ENCODE results near the gene TOB1. TPM values are rescaled to one million over a fixed set of nuclear protein-coding genes. Genes with fewer than 3 reads are reported as not detected.

TOB1 gene
- polyA plus RNA-seq, 1 donor = 112 TPM

GRCh38 chr17:50818921-50819657 lies 47.1 kb downstream of the TOB1 start:
- H3K4me3 ChIP-seq (ENCODE audit: low read length) = no peak overlapping the region
- H3K4me1 ChIP-seq (ENCODE audit: control insufficient read depth, insufficient read depth, low read length) = no peaks in the 10 kb centered on the region
- H3K27me3 ChIP-seq (ENCODE audit: control insufficient read depth, insufficient read depth, low read length) = no peaks in the 10 kb centered on the region
- WGBS (ENCODE audit: insufficient coverage, low lambda C conversion rate) = 71% methylated on average over 4 of the region's 6 CpGs
- H3K36me3 ChIP-seq (ENCODE audit: control insufficient read depth, insufficient read depth, low read length) = no peaks in the 10 kb centered on the region
- no peak overlapping the region for H3K27ac ChIP-seq (ENCODE audit: low read length)
- no peaks in the 10 kb centered on the region for H3K9me3 ChIP-seq (ENCODE audit: control insufficient read depth, low read depth, low read length)
- DNase-seq = no peak

GRCh38 chr17:50818261-50818660 lies 47.9 kb downstream of the TOB1 start:
- Histone ChIP-seq H3K4me3 (ENCODE audit: low read length) (no peak overlapping the region), H3K27me3 (ENCODE audit: control insufficient read depth, insufficient read depth, low read length) (no peaks in the 10 kb centered on the region), H3K36me3 (ENCODE audit: control insufficient read depth, insufficient read depth, low read length) (no peaks in the 10 kb centered on the region), H3K4me1 (ENCODE audit: control insufficient read depth, insufficient read depth, low read length) (no peaks in the 10 kb centered on the region), H3K27ac (ENCODE audit: low read length) (no peak overlapping the region), H3K9me3 (ENCODE audit: control insufficient read depth, low read depth, low read length) (no peaks in the 10 kb centered on the region)
- no peak for DNase-seq
- no CpG with 5 or more reads among the region's 4 CpGs for WGBS (ENCODE audit: insufficient coverage, low lambda C conversion rate)

DNA sequence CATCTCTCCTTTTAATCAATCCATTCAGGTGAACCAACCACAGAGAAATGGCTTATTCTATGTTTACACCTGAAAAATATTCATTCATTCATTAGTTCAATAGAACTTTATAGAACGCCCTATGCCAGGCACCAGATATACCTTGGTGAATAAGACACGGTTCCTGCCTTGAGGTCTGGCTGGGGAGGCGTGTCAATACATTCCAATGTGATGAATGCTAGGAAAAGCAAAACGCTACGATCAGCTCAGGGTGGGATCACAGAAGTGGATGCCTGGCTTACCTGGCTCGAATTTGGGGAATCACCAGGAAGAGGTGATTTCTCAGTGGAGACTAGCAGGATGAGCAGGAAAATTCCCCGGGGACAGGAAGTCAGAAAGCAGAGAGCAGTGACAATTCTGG lies 48.3 kb downstream of the TOB1 start:
- Histone ChIP-seq H3K27ac (ENCODE audit: low read length) (no peak overlapping the region), H3K4me1 (ENCODE audit: control insufficient read depth, insufficient read depth, low read length) (no peaks in the 10 kb centered on the region), H3K9me3 (ENCODE audit: control insufficient read depth, low read depth, low read length) (no peaks in the 10 kb centered on the region), H3K4me3 (ENCODE audit: low read length) (no peak overlapping the region), H3K27me3 (ENCODE audit: control insufficient read depth, insufficient read depth, low read length) (no peaks in the 10 kb centered on the region), H3K36me3 (ENCODE audit: control insufficient read depth, insufficient read depth, low read length) (no peaks in the 10 kb centered on the region)
- DNase-seq = no peak
- no CpG with 5 or more reads among the region's 7 CpGs for WGBS (ENCODE audit: insufficient coverage, low lambda C conversion rate)

DNA sequence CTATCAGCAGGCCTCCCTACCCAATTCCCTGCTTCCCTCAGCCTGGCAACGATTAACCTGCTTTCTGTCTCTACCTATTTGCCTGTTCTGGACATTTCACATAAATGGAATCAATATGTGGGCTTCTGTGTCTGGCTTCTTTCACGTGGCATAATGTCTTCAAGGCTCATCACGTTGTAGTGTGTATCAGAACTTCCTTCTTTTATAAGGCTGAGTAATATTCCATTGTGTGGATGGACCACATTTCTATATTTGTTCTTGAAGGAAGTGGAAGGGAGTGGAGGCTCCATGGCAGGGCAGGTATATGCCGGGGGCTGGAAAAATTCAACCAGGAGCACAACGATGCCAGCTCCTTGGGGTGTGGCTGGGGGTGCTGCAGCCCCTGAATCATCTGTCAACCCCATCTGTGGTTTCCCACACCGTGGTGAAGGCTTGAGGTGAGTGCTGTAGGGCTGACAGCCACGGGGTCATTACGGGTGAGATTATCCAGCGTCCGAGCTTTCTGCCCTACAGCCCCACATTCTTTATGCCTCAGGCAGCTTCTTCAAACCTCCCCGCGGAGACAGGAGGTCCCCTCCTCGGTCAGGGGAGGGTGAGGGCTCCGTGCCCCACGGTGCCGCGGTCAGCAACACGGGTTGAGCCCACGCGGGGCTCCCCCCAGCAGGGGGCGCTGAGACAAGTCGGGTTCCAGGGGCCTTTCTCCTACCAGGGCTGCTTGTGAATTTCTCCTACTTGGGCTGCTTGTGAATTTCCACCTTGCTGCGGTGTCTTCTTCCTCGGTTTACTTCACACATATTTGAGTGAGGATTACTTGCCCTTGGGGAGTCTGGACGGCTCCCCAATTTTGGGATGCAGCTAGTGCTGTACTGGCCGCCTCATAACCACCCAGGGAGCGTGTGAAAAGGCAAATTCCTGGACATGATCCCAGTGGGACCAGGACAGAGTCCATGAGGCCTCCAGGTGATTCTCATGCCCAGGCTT lies 49.1 kb downstream of the TOB1 start:
- H3K27ac ChIP-seq (ENCODE audit: low read length) = no peak overlapping the region
- peak in 1 of 2 donors; percentile 22 for DNase-seq
- no peaks in the 10 kb centered on the region for H3K36me3 ChIP-seq (ENCODE audit: control insufficient read depth, insufficient read depth, low read length)
- no CpG with 5 or more reads among the region's 27 CpGs for WGBS (ENCODE audit: insufficient coverage, low lambda C conversion rate)
- H3K4me1 ChIP-seq (ENCODE audit: control insufficient read depth, insufficient read depth, low read length) = no peaks in the 10 kb centered on the region
- no peaks in the 10 kb centered on the region for H3K9me3 ChIP-seq (ENCODE audit: control insufficient read depth, low read depth, low read length)
- H3K4me3 ChIP-seq (ENCODE audit: low read length) = no peak overlapping the region
- H3K27me3 ChIP-seq (ENCODE audit: control insufficient read depth, insufficient read depth, low read length) = no peaks in the 10 kb centered on the region

GRCh38 chr17:50816271-50816670 lies 49.9 kb downstream of the TOB1 start:
- WGBS (ENCODE audit: insufficient coverage, low lambda C conversion rate) = no CpG with 5 or more reads among the region's 5 CpGs
- no peak for DNase-seq

DNA sequence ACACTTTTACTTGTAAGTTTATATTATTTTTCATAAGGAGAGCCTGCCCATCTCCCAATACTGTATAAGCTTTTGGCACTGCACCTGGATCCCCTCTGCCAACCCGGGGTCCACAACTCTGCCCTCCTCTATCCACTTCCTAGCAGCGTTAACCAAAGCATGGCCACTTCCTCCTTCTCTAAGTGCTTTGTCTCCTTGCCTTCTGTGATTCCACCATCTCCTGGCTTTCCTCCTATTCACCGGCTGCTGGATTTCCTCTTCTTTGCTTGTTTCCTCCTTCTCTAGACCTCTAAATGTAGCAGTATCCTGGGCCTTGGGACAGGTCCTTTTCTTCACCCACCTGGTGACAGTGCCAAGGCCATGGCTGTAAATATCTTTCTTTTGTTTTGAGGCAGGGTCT lies 50.8 kb downstream of the TOB1 start:
- Histone ChIP-seq H3K27ac (ENCODE audit: low read length) (no peak overlapping the region), H3K4me3 (ENCODE audit: low read length) (no peak overlapping the region), H3K4me1 (ENCODE audit: control insufficient read depth, insufficient read depth, low read length) (no peaks in the 10 kb centered on the region), H3K9me3 (ENCODE audit: control insufficient read depth, low read depth, low read length) (no peaks in the 10 kb centered on the region), H3K36me3 (ENCODE audit: control insufficient read depth, insufficient read depth, low read length) (no peaks in the 10 kb centered on the region), H3K27me3 (ENCODE audit: control insufficient read depth, insufficient read depth, low read length) (no peaks in the 10 kb centered on the region)
- DNase-seq = no peak
- WGBS (ENCODE audit: insufficient coverage, low lambda C conversion rate) = 85% methylated on average over 2 of the region's 3 CpGs

More at GRCh38 chr17:50816271-50816670, 49.9 kb downstream of the TOB1 start:
- no peak overlapping the region for H3K4me3 ChIP-seq (ENCODE audit: low read length)
- H3K4me1 ChIP-seq (ENCODE audit: control insufficient read depth, insufficient read depth, low read length) = no peaks in the 10 kb centered on the region
- no peaks in the 10 kb centered on the region for H3K36me3 ChIP-seq (ENCODE audit: control insufficient read depth, insufficient read depth, low read length)
- H3K27ac ChIP-seq (ENCODE audit: low read length) = no peak overlapping the region
- no peaks in the 10 kb centered on the region for H3K27me3 ChIP-seq (ENCODE audit: control insufficient read depth, insufficient read depth, low read length)
- H3K9me3 ChIP-seq (ENCODE audit: control insufficient read depth, low read depth, low read length) = no peaks in the 10 kb centered on the region

GRCh38 chr17:50813583-50813982 lies 52.6 kb downstream of the TOB1 start:
- Histone ChIP-seq H3K4me1 (ENCODE audit: control insufficient read depth, insufficient read depth, low read length) (no peaks in the 10 kb centered on the region), H3K9me3 (ENCODE audit: control insufficient read depth, low read depth, low read length) (no peaks in the 10 kb centered on the region), H3K4me3 (ENCODE audit: low read length) (no peak overlapping the region)

More at GRCh38 chr17:50813583-50813982, 52.6 kb downstream of the TOB1 start:
- no peaks in the 10 kb centered on the region for H3K27me3 ChIP-seq (ENCODE audit: control insufficient read depth, insufficient read depth, low read length)
- no peak for DNase-seq
- no peak overlapping the region for H3K27ac ChIP-seq (ENCODE audit: low read length)
- H3K36me3 ChIP-seq (ENCODE audit: control insufficient read depth, insufficient read depth, low read length) = no peaks in the 10 kb centered on the region

Other genes starting within 250 kb of the TOB1 start
- 53.7 TPM for gene ABCC3, start 231.5 kb downstream of the TOB1 start, polyA plus RNA-seq
- gene ANKRD40, start 158.4 kb downstream of the TOB1 start, polyA plus RNA-seq = 25.7 TPM
- 273 TPM for gene LUC7L3, start 146.8 kb downstream of the TOB1 start, polyA plus RNA-seq
- gene ANKRD40CL, start 98.8 kb downstream of the TOB1 start, polyA plus RNA-seq = 28.4 TPM
- gene WFIKKN2, start 30.8 kb downstream of the TOB1 start, polyA plus RNA-seq = 0.13 TPM

All from large intestine (tissue), 3 donors.